HUES64 (cell line): ENCODE results near the gene PIERCE2.
"Not testable (repeated sequence)": the region's sequence is repeated elsewhere in the genome, so short reads cannot be mapped to it uniquely, and the experiment has no call there.

Experiments used
- H3K27ac ChIP-seq: 2 replicates; pipeline ENCODE4 v1.7.0; 2013; ENCODE audit warnings: low read depth, low read length, inconsistent platforms
- H3K27me3 ChIP-seq: 2 replicates; pipeline ENCODE4 v1.6.1; 2013; ENCODE audit warnings: mild to moderate bottlenecking, low read length; ENCODE audit not compliant: insufficient read depth
- H3K36me3 ChIP-seq: 2 replicates; pipeline ENCODE4 v1.6.1; 2013; ENCODE audit warnings: mild to moderate bottlenecking, low read length; ENCODE audit not compliant: insufficient read depth
- H3K4me1 ChIP-seq: 2 replicates; pipeline ENCODE4 v1.6.1; 2013; ENCODE audit warnings: mild to moderate bottlenecking, low read length, moderate library complexity; ENCODE audit not compliant: insufficient read depth
- H3K4me3 ChIP-seq: 2 replicates; pipeline ENCODE4 v1.5.1; 2013; ENCODE audit warnings: mild to moderate bottlenecking, low read length, moderate library complexity
- H3K9ac ChIP-seq: 2 replicates; pipeline ENCODE4 v1.6.1; 2013; ENCODE audit warnings: mild to moderate bottlenecking, low read depth, low read length
- H3K9me3 ChIP-seq: 2 replicates; pipeline ENCODE4 v1.6.1; 2013; ENCODE audit warnings: low read depth, low read length; ENCODE audit not compliant: insufficient read depth
- WGBS: fragments of 150-250, 120-280 bp; methylation state at CpG from one replicate; pipeline ENCODE4 v1.1.7; 2013; ENCODE audit warnings: missing lambda C conversion rate; 5-methylcytosine and 5-hydroxymethylcytosine counted together

PIERCE2 gene

GRCh38 chr15:55434989-55435825 lies 26.9 kb downstream of the PIERCE2 start:
- 31% methylated on average over 5 of the region's 6 CpGs for WGBS
- Histone ChIP-seq H3K4me1 (no peaks in the 10 kb centered on the region), H3K36me3 (no peaks in the 10 kb centered on the region), H3K9me3 (no peaks in the 10 kb centered on the region), H3K9ac (no peak overlapping the region), H3K4me3 (no peak overlapping the region), H3K27me3 (no peaks in the 10 kb centered on the region), H3K27ac (no peak overlapping the region)

- not testable (repeated sequence) for H3K27me3 ChIP-seq, H3K9ac ChIP-seq, H3K9me3 ChIP-seq, H3K4me1 ChIP-seq, H3K36me3 ChIP-seq, H3K4me3 ChIP-seq, H3K27ac ChIP-seq
- WGBS = 98% methylated on average over 15 of the region's 15 CpGs
Measured at GRCh38 chr15:55443141-55443540, 34.8 kb downstream of the PIERCE2 start.

GRCh38 chr15:55445936-55446335 lies 37.6 kb downstream of the PIERCE2 start:
- not testable (repeated sequence) for H3K9me3 ChIP-seq, H3K4me1 ChIP-seq, H3K27ac ChIP-seq, H3K27me3 ChIP-seq, H3K36me3 ChIP-seq, H3K9ac ChIP-seq, H3K4me3 ChIP-seq
- WGBS = 86% methylated on average over 27 of the region's 27 CpGs

- H3K4me1 ChIP-seq, H3K4me3 ChIP-seq, H3K27ac ChIP-seq, H3K9ac ChIP-seq, H3K27me3 ChIP-seq, H3K36me3 ChIP-seq, H3K9me3 ChIP-seq: not testable (repeated sequence)
- WGBS = 94% methylated on average over 41 of the region's 41 CpGs
Measured at GRCh38 chr15:55446379-55447029, 38.2 kb downstream of the PIERCE2 start.

- not testable (repeated sequence) for H3K27me3 ChIP-seq, H3K9ac ChIP-seq, H3K36me3 ChIP-seq, H3K4me3 ChIP-seq, H3K9me3 ChIP-seq, H3K4me1 ChIP-seq, H3K27ac ChIP-seq
- 98% methylated on average over 18 of the region's 19 CpGs for WGBS
Measured at GRCh38 chr15:55447030-55447394, 38.7 kb downstream of the PIERCE2 start.

GRCh38 chr15:55457401-55458022 lies 49.2 kb downstream of the PIERCE2 start:
- Histone ChIP-seq H3K4me3 (no peak overlapping the region), H3K27me3 (no peaks in the 10 kb centered on the region), H3K36me3 (no peaks in the 10 kb centered on the region), H3K9me3 (no peaks in the 10 kb centered on the region), H3K4me1 (no peaks in the 10 kb centered on the region), H3K9ac (no peak overlapping the region), H3K27ac (no peak overlapping the region)
- 88% methylated on average over 5 of the region's 5 CpGs for WGBS

- H3K9ac ChIP-seq = no peak overlapping the region
- no peaks in the 10 kb centered on the region for H3K27me3 ChIP-seq
Measured at GRCh38 chr15:55461447-55461846, 53.2 kb downstream of the PIERCE2 start.

GRCh38 chr15:55468321-55468720 lies 60.0 kb downstream of the PIERCE2 start:
- no peak overlapping the region for H3K9ac ChIP-seq
- 100% methylated on average over 1 of the region's 2 CpGs for WGBS
- no peak overlapping the region for H3K4me3 ChIP-seq
- no peaks in the 10 kb centered on the region for H3K27me3 ChIP-seq
- no peaks in the 10 kb centered on the region for H3K36me3 ChIP-seq
- no peaks in the 10 kb centered on the region for H3K9me3 ChIP-seq
- 0 out of 2 replicates have a peak, but pooled peaks cover 7% of the 10 kb centered on the region for H3K4me1 ChIP-seq
- no peak overlapping the region for H3K27ac ChIP-seq

More at GRCh38 chr15:55461447-55461846, 53.2 kb downstream of the PIERCE2 start:
- 98% methylated on average over 4 of the region's 4 CpGs for WGBS
- Histone ChIP-seq H3K4me3 (no peak overlapping the region), H3K4me1 (no peaks in the 10 kb centered on the region), H3K9me3 (no peaks in the 10 kb centered on the region), H3K27ac (no peak overlapping the region), H3K36me3 (no peaks in the 10 kb centered on the region)
